GM18873 (cell line): ENCODE results near the gene ATF5.
A peak's percentile ranks its signal among the peaks of the same experiment; 100 is the strongest.

Source experiments
- ATAC-seq: cut with Tn5 transposase; IDR thresholded peaks from one replicate; pipeline ENCODE4 v1.9.1; 2021; ENCODE audit warnings: mild to moderate bottlenecking, moderate library complexity, moderate number of reproducible peaks; ENCODE audit not compliant: unreplicated experiment, low FRiP score

Gene ATF5, protein sequence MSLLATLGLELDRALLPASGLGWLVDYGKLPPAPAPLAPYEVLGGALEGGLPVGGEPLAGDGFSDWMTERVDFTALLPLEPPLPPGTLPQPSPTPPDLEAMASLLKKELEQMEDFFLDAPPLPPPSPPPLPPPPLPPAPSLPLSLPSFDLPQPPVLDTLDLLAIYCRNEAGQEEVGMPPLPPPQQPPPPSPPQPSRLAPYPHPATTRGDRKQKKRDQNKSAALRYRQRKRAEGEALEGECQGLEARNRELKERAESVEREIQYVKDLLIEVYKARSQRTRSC

DNA sequence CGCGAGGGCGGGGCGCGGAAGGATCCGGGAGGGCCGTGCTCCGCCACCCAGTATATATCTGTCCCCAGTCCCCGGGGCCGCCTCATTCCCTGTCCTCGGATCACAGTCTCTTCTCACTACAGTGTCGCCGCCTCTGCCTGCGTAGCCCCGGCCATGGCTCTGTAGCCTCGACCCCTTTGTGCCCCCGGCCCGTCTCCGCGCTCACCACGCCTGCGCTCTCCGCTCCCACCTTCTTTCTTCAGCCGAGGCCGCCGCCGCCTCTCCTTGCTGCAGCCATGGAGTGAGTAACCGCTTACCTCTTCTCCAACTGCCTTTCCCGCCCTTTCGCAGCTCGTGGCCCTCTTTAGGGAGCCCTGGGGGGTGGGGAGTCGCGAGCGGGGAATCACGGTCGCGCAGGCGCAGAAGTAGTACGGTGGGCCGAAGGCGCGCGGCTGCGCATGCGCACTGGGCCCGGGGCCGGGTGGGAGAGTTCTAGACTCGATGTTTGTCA, at the start of gene ATF5, which contains the start of gene NUP62:
TSS of gene ATF5 (plus strand) at position 85 of the 490 bp plus-strand sequence. CDS start 1,646 bp downstream, outside the sequence.
TSS of gene NUP62 (minus strand) at position 384 of the 490 bp plus-strand sequence. CDS start 19,697 bp downstream, outside the sequence.
- ATAC-seq, result peak; percentile 46

DNA sequence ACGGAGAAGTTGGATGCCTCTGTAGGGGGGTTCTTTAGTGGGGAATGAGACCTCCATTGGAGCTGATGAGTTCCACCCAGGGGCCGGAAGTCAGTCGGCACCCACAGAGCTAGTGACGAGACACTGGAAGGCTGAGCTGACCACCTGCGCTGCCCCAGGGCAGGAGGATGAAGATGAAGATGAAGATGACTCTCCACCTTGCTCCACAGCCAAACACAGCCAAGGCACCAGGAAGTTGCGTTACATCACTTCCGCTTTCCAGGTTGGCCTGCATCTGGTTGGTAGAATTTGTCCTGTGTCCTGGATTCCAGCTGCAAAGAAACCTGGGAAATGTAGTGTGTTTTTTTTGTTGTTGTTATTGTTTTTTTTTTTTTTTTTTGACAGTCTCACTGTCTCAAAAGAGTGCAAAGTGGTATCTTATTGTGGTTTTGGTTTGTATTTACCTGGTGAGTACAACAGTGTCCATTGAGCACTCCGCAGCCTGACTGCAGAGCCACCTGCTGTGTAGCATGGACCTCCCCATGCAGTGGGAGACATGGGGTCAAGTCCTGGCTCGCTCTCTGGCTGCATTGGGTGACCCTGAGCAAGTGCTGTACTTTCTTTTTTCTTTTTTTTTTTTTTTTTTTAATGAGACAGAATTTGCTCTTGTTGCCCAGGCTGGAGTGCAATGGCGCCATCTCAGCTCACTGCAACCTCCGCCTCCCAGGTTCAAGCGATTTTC, 49.6 kb upstream of the ATF5 start:
- no peak for ATAC-seq

DNA sequence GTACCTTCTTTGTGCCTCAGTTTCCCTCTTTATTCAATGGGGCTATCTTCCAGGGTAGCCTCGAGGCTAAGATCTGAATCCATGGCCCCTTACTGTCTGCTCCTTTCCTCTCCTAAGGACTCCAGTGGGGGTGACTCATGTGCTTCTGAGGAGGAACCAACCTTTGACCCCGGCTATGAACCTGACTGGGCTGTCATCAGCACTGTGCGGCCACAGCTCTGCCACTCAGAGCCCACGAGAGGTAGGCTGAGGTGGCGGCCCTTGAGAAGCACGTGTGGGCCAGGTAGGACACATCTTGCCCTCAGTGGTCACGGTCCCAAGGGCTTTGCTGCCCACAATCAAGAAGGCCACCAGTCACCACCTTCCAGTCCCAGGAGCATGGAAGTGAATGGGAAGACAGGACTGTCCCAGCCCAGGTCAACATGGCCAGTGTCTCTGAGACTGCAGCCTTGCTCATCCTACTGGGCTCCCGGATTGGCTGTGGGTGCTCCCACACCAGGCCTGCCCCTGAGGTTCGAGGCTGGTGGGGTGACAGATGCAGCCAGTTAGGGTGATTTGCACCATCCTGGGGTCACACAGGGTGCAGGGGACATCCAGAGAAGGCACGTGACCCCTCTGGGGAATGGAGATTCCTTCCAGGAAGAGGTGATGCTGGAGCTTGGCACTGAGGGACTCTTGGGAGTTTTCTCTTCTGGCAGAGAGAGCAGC, 48.7 kb upstream of the ATF5 start:
- ATAC-seq, result no peak

DNA sequence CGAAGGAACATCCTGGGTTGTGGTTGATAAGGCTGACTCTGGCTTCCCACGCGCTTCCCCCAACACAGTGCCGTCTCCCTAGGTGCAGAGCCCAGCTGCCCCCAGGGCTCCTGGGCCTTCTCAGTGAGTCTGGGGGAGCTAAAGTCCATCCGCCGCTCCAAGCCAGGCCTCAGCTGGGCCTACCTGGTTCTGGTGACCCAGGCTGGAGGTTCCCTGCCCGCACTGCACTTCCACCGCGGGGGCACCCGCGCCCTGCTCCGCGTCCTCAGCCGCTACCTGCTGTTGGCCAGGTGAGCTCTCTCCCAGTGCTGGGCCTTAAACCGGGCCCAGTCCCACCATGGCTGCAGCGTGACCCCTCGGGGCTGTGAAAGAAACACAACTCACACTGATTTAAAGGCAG, 47.8 kb upstream of the ATF5 start:
- no peak for ATAC-seq

DNA sequence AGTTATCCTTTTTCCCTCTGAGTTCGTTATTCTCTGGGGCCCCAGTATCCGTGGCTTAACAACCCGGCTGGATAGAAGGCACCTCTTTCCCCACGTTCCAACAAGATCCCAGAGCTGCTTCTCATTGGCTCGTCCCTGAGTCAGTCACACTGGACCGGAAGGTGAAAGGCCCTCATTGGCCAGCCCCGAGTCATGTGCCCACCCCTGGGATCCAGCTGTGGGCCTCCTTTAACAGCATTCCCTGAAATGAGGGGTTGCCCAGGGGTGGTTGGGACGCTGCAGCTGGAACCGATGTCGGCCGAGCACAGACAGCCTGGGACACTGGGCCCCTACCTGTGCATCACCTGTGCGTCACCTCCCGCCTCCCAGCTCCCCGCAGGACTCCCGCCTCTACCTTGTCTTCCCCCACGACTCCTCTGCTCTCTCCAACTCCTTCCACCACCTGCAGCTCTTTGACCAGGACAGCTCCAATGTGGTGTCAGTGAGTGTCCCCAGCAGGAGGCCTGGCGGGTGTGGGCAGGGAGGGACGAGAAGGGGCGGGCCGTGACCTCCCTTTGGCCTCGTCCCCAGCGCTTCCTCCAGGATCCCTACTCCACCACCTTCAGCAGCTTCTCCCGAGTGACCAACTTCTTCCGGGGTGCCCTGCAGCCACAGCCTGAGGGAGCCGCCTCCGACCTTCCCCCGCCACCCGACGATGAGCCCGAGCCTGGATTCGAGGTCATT, 47.2 kb upstream of the ATF5 start:
- no peak for ATAC-seq

DNA sequence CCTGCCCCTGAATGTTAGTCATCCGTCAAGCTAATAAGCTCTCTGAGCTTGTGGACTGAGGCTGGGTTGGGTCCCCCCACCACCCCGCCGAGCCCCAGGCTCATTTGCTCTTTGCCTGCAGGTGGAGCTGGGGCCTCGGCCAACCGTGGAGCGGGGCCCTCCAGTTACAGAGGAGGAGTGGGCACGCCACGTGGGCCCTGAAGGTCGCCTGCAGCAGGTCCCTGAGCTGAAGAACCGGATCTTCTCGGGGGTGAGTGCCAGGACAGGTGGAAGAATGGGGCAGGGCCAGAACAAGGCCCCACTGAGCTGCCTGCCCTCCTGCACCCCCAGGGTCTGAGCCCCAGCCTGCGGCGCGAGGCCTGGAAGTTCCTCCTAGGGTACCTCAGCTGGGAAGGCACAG, 46.4 kb upstream of the ATF5 start:
- ATAC-seq, result no peak

DNA sequence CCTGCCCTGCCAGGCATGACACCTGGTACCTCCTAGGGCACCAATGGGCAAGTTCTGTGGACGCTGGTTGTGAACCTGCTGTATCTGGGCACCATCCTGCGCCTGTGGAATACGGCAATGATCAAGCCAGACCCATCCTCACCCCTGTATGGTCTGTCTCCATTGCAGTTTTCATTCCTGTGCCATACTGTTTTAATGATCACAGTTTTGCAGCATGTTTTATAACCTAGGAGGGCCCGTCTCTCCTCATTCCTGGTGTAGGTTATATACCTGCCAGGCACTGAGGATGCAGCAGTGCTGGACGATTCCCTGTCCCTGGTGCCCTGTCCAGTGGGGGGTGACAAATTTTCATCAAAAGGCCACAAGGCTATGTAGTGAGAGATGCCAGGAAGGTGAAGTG, 45.9 kb upstream of the ATF5 start:
- ATAC-seq, result no peak

DNA sequence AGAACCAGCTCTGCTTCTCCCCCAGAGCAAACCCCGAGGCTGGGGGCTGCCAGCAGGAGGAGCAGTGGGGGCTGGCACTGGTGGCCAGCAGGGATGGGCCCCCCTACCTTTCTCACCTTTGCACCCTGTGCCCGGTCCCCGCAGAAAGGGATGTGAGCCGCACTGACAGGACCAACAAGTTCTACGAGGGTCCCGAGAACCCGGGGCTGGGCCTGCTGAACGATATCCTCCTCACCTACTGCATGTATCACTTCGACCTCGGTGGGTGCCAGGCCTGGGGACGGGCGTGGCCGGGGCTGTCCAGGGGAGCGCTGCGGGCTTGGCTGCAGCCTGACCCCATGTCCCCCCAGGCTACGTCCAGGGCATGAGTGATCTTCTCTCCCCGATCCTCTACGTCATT, 44.9 kb upstream of the ATF5 start:
- no peak for ATAC-seq

DNA sequence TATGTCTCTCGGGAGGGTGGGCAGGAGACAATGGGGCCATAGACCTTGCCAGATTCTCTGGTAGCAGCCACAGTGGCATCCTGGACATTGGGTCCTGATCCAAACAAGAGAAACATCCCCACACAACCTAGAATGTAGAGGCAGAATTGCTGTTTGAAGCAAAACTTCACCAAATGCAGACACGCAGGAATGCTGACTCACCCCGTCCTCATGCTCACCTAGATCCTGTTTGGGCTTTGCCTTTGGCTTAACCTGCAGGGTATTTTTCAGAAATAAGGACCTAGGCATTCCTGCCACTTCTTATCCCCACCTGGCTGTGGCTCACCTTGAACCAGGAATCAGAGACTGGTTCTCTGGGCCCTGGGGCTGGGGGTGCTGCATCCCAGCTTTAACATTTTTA, 44.2 kb upstream of the ATF5 start:
- ATAC-seq, result no peak

DNA sequence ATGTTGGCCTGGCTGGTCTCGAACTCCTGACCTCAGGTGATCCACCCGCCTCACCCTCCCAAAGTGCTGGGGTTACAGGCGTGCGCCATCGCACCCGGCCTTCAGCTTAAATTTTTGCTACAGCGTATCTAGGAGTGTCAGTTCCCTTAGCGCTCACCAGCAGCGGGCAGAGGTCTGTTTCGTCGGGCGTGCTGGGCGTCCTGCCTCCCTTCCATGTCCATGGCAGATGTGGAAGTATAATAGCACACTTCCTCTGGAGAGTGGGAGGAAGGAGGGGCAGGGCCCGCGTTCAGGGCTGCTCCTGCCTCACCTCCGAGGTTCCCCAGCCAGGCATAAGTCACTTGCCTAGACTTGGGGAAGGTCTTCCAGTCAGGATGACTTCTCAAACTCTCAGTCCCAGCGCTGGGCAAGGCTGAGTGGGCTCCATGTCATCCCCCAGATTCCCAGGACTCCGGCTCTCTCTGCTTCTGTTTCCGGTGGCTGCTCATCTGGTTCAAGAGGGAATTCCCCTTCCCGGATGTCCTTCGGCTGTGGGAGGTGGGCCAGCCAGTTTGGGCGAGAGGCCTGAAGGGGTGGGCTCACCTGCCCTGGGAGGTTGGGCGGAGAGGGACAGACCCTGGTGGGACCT, 41.9 kb upstream of the ATF5 start:
- ATAC-seq, result no peak

DNA sequence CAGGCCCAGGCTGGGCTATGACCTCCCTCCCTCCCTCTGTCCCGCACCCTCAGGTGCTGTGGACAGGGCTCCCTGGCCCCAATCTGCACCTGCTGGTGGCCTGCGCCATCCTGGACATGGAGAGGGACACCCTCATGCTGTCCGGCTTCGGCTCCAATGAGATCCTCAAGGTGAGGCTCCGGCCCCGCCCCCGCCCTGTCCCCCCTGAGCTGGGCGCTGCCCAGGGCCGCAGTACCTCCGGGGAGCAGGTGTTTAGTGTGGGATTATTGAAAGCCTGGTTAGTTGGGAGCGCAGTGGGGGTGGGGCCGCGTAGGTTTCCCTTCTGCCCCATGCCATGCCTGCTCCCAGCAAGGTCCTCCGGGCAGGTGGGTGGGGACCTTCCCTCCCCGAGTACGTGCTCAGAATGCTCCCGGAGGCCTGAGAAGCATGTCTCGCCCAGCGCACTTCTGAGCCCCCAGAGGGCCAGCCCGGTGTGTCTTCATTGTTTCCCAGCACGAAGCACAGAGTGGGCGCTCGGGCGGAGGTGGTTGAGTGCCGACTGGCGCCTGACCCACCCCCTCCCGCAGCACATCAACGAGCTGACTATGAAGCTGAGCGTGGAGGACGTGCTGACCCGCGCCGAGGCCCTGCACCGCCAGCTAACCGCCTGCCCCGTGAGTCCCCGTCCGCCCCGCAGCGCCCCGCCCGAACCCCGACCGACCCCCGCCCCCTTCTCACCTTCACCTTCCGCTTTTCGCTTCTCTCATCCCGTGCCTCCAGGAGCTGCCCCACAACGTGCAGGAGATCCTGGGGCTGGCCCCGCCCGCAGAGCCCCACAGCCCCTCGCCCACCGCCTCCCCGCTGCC, 41.1 kb upstream of the ATF5 start:
- no peak for ATAC-seq

DNA sequence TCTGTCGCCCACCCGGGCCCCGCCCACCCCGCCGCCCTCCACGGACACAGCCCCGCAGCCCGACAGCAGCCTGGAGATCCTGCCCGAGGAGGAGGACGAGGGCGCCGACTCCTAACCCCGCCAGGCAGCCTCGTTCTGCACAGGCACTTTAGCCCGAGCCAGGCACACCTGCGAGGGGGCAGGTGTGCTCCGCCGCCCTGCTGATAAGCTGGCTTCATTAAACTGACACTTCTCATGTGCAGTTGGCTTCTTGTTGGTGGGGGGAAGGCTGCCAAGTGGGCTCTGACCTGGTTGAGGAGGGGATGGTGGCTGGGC, 40.5 kb upstream of the ATF5 start:
- no peak for ATAC-seq

DNA sequence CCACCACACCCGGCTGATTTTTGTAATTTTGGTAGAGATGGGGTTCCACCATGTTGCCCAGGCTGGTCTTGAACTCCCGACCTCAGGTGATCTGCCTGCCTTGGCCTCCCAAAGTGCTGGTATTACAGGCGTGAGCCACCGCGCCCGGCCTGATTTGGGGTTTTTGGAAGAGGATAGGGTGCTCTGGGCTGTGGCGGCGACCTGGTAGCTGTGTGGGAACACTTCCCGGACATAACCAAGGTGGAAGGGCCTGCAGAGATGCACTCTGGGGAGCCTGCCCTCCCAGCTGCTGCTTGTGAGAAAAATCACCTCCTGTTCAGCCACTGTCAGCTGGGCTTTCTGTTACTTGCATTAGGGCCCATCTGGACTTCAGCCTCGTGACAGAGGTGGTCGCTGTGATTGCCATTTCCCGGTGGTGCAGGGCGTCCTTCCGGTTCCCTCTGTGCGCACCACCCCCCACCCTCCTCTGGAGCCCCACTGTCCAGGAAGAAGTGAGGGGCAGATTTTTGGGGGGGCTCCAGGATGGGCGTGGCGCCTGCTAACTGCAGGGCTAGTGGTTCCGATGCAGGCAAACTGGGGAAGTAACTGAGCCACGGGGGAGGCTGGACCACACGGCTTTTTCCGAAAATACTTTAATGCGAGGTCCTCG, 39.8 kb upstream of the ATF5 start:
- no peak for ATAC-seq

DNA sequence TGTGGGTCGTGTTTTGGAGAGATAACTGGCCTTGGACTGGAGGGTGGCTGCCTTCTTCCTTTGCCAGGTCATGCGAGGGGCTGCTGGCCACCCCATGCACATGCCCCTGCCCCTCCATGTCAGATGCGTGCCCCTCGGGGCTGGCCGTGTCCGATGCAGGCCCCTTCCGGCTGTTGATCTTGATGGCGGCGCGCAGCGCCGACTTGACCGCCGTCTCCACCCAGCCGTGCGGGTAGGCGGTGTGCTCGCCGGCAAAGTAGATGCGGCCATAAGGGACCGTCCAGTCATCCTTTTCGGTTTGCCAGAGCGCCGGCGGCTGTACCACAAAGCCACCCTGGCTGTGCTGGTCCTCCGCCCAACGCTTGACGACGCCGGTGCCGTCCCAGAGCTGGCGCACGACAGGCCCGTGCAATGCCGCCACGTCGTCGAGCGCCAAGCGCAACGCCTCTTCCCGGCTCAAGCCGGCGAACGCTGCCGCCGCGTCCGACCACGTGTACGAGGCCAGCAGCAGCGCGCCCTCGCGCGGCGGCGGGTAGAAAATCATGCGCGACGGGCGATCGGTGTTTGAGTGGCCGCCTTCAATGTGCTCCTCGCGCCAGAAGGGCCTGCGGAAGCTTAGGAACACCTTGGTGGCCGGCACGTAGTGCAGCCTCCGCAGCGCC, 39.2 kb upstream of the ATF5 start:
- no peak for ATAC-seq

DNA sequence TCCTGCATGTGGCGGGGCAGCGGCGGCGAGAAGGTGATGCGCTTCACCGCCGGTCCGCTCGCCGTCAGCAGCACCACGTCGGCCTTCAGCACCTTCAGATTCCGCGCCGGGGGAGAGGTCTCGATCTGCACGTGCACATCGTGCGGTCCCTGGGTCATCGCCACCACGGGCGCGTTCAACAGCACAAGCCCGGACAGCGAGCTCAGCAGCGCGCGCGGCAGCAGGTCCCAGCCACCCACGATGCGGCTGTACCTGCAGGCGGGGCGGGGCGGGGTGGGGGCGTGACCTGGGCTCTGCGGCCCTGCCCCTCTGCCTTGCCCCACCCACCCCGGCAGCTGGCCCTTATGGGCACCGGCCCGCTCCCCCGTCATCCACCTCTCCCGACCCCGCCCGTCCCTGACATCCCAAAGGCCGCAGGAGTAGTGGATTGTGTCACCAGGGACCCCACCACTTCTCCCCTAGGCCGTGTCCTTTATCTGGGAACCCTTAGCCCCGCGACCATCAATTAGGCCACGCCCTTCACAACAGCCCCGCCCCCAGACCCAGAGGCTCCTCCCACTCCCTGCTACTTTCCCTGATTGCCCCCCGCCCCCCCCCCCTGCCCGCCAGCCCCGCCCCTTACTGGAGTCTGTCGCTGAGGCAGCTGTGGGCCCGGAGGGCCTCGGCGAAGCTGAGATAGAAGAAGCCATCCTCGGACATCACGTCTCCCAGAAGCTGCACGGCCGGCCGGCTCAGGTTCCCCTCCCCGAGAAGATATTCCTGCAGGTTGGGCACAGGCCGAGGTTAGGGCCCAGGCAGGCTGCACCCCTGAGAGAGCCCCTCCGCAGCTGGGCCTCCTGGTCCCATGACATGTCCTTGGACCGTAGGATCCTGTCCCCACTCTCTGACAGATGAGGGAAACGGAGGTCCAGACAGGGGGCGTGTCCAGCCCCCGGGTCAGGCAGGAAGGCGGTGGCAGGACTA, 38.4 kb upstream of the ATF5 start:
- no peak for ATAC-seq

DNA sequence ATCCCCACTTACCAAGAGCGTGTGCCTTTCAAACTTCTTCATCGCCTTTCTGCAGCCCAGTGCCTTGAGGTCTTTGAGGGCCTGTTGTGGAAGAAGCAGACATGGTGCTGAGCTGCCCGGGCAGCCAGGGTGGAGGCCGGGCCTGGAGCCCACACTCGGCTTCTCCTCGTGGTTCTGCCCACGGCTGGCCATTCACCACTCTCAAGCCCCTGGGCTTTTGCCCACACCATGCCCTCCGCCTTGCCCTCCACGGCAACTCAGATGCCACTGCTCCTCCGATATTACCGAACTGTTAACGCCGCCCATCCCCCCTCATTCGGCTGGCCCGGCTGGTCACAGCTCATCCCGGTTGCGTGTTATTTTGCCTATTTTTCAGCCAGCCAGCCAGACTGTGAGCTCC, 37.6 kb upstream of the ATF5 start:
- ATAC-seq, result no peak

DNA sequence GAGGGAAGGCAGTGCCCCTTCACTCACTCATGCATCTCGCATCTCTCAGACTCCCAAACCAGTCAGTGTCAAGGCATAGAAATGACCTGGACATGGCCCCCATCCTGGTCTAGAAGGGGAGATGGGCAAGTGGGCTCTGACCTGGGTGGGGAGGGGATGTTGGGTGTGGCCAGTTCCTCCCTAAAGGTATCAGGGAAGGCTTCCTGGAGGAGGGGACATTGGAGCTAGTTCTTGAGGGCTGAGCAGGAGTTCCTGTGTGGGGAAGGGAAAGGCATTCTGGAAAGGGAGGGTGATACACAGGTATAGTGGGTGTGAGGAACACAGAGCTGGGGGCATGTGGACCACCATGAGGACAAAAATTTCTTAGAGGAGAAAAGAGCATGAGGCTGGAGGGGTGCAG, 36.3 kb upstream of the ATF5 start:
- ATAC-seq, result no peak
